B cell (primary cell): ENCODE measurements around the gene SOX8. TPM values are rescaled to one million over a fixed set of nuclear protein-coding genes. Genes with fewer than 3 reads are reported as not detected.

ENCODE experiments used
- ATAC-seq: fragments of 200-7000 bp; cut with Tn5 transposase; one replicate; pipeline ENCODE4 v1.10.0; 2021; ENCODE audit warnings: low read depth, mild to moderate bottlenecking, moderate number of reproducible peaks, moderate library complexity
- CTCF ChIA-PET: fragments of 350-600 bp; sonication (Branson Sonifier 250); formaldehyde crosslinking; loops from one replicate; lab custom pipeline; 2021; ENCODE audit warnings: antibody characterized with exemption, inconsistent platforms; lab: Charles Lee
- POLR2A ChIA-PET: fragments of 350-600 bp; sonication (Branson Sonifier 250); formaldehyde crosslinking; loops from one replicate; lab custom pipeline; 2021; ENCODE audit warnings: antibody characterized with exemption; lab: Charles Lee
- DNase-seq: peaks from one replicate; pipeline ENCODE4 v3.0.0; 2013
- H2AFZ ChIP-seq: 2 replicates; pipeline ENCODE4 v1.6.1; 2012; ENCODE audit warnings: mild to moderate bottlenecking, low read depth, low read length; ENCODE audit not compliant: insufficient read depth, poor library complexity, severe bottlenecking
- H3K27ac ChIP-seq, 2 donors: 1 replicate in 1 of 2; 2 replicates in 1 of 2; pipeline ENCODE4 v1.5.1; 2012 to 2013; ENCODE audit warnings: low read length in 2 of 2, mild to moderate bottlenecking in 2 of 2, moderate library complexity in 1 of 2
- H3K27me3 ChIP-seq, 4 experiments: fragments of 200-600 bp in 1 of 4; sonication (generic) in 1 of 4; replicated peaks in 1 of 4; 1 replicate in 2 of 4; 2 replicates in 2 of 4; pipeline versions ENCODE4 v1.6.1 to v1.7.0; 2013 to 2016; ENCODE audit warnings: low read length in 3 of 4, mild to moderate bottlenecking in 2 of 4, mixed read lengths in 1 of 4, moderate library complexity in 1 of 4; ENCODE audit not compliant: insufficient read depth in 4 of 4, control insufficient read depth in 3 of 4; ENCODE audit errors: control extremely low read depth in 1 of 4
- H3K36me3 ChIP-seq, 2 experiments: replicated peaks in 1 of 2; 1 replicate in 1 of 2; 2 replicates in 1 of 2; pipeline versions ENCODE4 v1.6.1 to v1.7.1; 2013; ENCODE audit warnings: low read length in 1 of 2; ENCODE audit not compliant: insufficient read depth in 2 of 2, control insufficient read depth in 1 of 2; ENCODE audit errors: control extremely low read depth in 1 of 2, extremely low read depth in 1 of 2
- H3K4me1 ChIP-seq, 2 donors: fragments of 200-600 bp in 1 of 2; sonication (generic) in 1 of 2; 1 replicate in 1 of 2; 2 replicates in 1 of 2; pipeline versions ENCODE4 v1.5.1 to v1.6.1; 2013 to 2017; ENCODE audit warnings: low read length in 2 of 2; ENCODE audit not compliant: control insufficient read depth in 2 of 2, insufficient read depth in 2 of 2
- H3K4me2 ChIP-seq: replicated peaks from 2 replicates; pipeline ENCODE3; 2012; ENCODE audit warnings: mild to moderate bottlenecking, low read depth, low read length; ENCODE audit not compliant: poor library complexity, severe bottlenecking
- H3K4me3 ChIP-seq, 5 experiments: fragments of 200-600 bp in 1 of 5; sonication (generic) in 1 of 5; 1 replicate in 3 of 5; 2 replicates in 2 of 5; pipeline versions ENCODE4 v1.5.1 to v1.7.0; 2011 to 2016; ENCODE audit warnings: low read length in 4 of 5, mild to moderate bottlenecking in 4 of 5, low read depth in 2 of 5, control low read depth in 1 of 5, moderate library complexity in 1 of 5; ENCODE audit not compliant: insufficient read depth in 1 of 5; ENCODE audit errors: control extremely low read depth in 1 of 5, extremely low read depth in 1 of 5
- H3K79me2 ChIP-seq: fragments of 200-600 bp; sonication (generic); one replicate; pipeline ENCODE4 v1.6.0; 2016; ENCODE audit warnings: low read length; ENCODE audit not compliant: control insufficient read depth, insufficient read depth
- H3K9ac ChIP-seq: fragments of 200-600 bp; sonication (generic); 2 replicates; pipeline ENCODE4 v1.6.1; 2017; ENCODE audit warnings: mild to moderate bottlenecking, low read length, moderate library complexity
- H3K9me3 ChIP-seq, 3 donors: one replicate each; pipeline versions ENCODE4 v1.6.1 to v1.7.1; 2013; ENCODE audit warnings: low read length in 2 of 3; ENCODE audit not compliant: control insufficient read depth in 2 of 3, insufficient read depth in 1 of 3; ENCODE audit errors: control extremely low read depth in 1 of 3
- H4K20me1 ChIP-seq: 2 replicates; pipeline ENCODE4 v1.6.0; 2012; ENCODE audit warnings: mild to moderate bottlenecking, low read length; ENCODE audit not compliant: insufficient read depth, control insufficient read depth, poor library complexity, severe bottlenecking
- H3K27ac Mint-ChIP-seq: one replicate; pipeline ENCODE4 v1.8.0; 2021; ENCODE audit warnings: mixed read lengths
- H3K27me3 Mint-ChIP-seq: one replicate; pipeline ENCODE4 v1.8.0; 2021; ENCODE audit warnings: mixed read lengths
- H3K4me1 Mint-ChIP-seq: one replicate; pipeline ENCODE4 v1.8.0; 2021; ENCODE audit warnings: mixed read lengths
- H3K4me3 Mint-ChIP-seq: one replicate; pipeline ENCODE4 v1.8.0; 2021; ENCODE audit warnings: mixed read lengths
- H3K9me3 Mint-ChIP-seq: one replicate; pipeline ENCODE4 v1.8.0; 2022; ENCODE audit warnings: mixed read lengths; ENCODE audit not compliant: insufficient read depth
- EZH2 ChIP-seq: IDR thresholded peaks from 2 replicates; pipeline ENCODE4 v1.6.1; 2012; ENCODE audit warnings: borderline replicate concordance, low read depth, mild to moderate bottlenecking, moderate library complexity, low read length; ENCODE audit not compliant: insufficient read depth, poor library complexity, severe bottlenecking
- WGBS: methylation state at CpG from one replicate; pipeline ENCODE4 v1.1.5; 2013; ENCODE audit warnings: missing lambda C conversion rate; ENCODE audit not compliant: insufficient coverage; 5-methylcytosine and 5-hydroxymethylcytosine counted together
- intact Hi-C: fragments of 100-400 bp; cut with micrococcal nuclease; formaldehyde crosslinking; loops from one replicate; pipeline ENCODE4 v1.10.0; 2022
- polyA plus RNA-seq: library from polyadenylated mRNA; depleted of rRNA; stranded (reverse); fragments of >200 nt; gene quantifications from 2 replicates; pipeline ENCODE4 v1.2.3, GENCODE V29; 2012
- total RNA-seq, 2 donors: library from RNA; stranded (reverse); fragments of 120-200 nt in 1 of 2; gene quantifications; 1 replicate in 1 of 2; 2 replicates in 1 of 2; pipeline versions ENCODE4 v1.2.3 to v1.2.4, GENCODE V29; 2013 to 2022
- TF ChIP-seq, protein P1 (sequence below): fragments of 200-600 bp; IDR thresholded peaks from one replicate; pipeline ENCODE4 v1.8.0; 2022; ENCODE audit warnings: antibody characterized with exemption, mild to moderate bottlenecking

The SOX8 gene
- total and polyA plus RNA-seq, 2 donors (not counting 1 experiment from before 2014, with no cell fraction given) = 0.03 to 1.2 TPM

- DNase-seq = no peak
- POLR2A ChIA-PET = no interaction called here
- H3K4me3 ChIP-seq = no peak overlapping the region
Observed at GRCh38 chr16:995087-995486, 13.5 kb downstream of the SOX8 start.

GRCh38 chr16:995783-996182, 14.2 kb downstream of the SOX8 start:
- DNase-seq (no peak), ATAC-seq (no peak)
- Mint-ChIP-seq H3K27me3 (peaks cover 21% of the 10 kb centered on the region), H3K4me1 (no peaks in the 10 kb centered on the region), H3K27ac (no peak overlapping the region), H3K9me3 (no peaks in the 10 kb centered on the region), H3K4me3 (no peak overlapping the region)
- Histone ChIP-seq H3K27ac (no peak overlapping the region), H3K79me2 (no peaks in the 10 kb centered on the region), H3K4me2 (no peak overlapping the region), H3K4me3 (no peak overlapping the region), H3K4me1 (peaks cover 0 to 4% of the 10 kb centered on the region in 2 donors), H4K20me1 (no peaks in the 10 kb centered on the region), H3K9ac (no peak overlapping the region), H3K27me3 (peaks cover 0 to 48% (median 4%) of the 10 kb centered on the region in 4 experiments), H3K9me3 (peaks cover 1 to 69% (median 13%) of the 10 kb centered on the region in 3 donors), H2AFZ (no peak overlapping the region), H3K36me3 (no peaks in the 10 kb centered on the region)
- ChIA-PET CTCF (no interaction called here), POLR2A (no interaction called here)
- WGBS = no CpG with 5 or more reads among the region's 3 CpGs
- intact Hi-C loops = no loop called here
- TF ChIP-seq EZH2 = no peak
- TF ChIP-seq, protein P1, sequence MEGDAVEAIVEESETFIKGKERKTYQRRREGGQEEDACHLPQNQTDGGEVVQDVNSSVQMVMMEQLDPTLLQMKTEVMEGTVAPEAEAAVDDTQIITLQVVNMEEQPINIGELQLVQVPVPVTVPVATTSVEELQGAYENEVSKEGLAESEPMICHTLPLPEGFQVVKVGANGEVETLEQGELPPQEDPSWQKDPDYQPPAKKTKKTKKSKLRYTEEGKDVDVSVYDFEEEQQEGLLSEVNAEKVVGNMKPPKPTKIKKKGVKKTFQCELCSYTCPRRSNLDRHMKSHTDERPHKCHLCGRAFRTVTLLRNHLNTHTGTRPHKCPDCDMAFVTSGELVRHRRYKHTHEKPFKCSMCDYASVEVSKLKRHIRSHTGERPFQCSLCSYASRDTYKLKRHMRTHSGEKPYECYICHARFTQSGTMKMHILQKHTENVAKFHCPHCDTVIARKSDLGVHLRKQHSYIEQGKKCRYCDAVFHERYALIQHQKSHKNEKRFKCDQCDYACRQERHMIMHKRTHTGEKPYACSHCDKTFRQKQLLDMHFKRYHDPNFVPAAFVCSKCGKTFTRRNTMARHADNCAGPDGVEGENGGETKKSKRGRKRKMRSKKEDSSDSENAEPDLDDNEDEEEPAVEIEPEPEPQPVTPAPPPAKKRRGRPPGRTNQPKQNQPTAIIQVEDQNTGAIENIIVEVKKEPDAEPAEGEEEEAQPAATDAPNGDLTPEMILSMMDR = no peak

More at GRCh38 chr16:995087-995486, 13.5 kb downstream of the SOX8 start:
- no peak overlapping the region for H3K4me2 ChIP-seq
- no peaks in the 10 kb centered on the region for H4K20me1 ChIP-seq
- no peaks in the 10 kb centered on the region for H3K79me2 ChIP-seq
- Mint-ChIP-seq H3K4me3 (no peak overlapping the region), H3K27ac (no peak overlapping the region), H3K9me3 (no peaks in the 10 kb centered on the region), H3K4me1 (no peaks in the 10 kb centered on the region), H3K27me3 (peaks cover 21% of the 10 kb centered on the region)
- ATAC-seq = no peak
- 75% methylated on average over 1 of the region's 3 CpGs for WGBS
- no peak overlapping the region for H2AFZ ChIP-seq
- H3K27me3 ChIP-seq = peaks cover 0 to 47% (median 4%) of the 10 kb centered on the region in 4 experiments
- intact Hi-C loops = no loop called here
- no peak overlapping the region for H3K9ac ChIP-seq
- H3K4me1 ChIP-seq = peaks cover 0 to 4% of the 10 kb centered on the region in 2 donors
- peaks cover 1 to 66% (median 13%) of the 10 kb centered on the region in 3 donors for H3K9me3 ChIP-seq
- CTCF ChIA-PET = no interaction called here
- H3K27ac ChIP-seq = no peak overlapping the region
- no peak for TF ChIP-seq EZH2
- TF ChIP-seq, protein P1 = no peak
- H3K36me3 ChIP-seq = no peaks in the 10 kb centered on the region
